WTC11 (cell line): ENCODE results near the gene TSSC4. TPM values are rescaled to one million over a fixed set of nuclear protein-coding genes. Genes with fewer than 3 reads are reported as not detected.

Source experiments
- ATAC-seq: fragments of 200-7000 bp; cut with Tn5 transposase; 2 replicates; pipeline ENCODE4 v1.10.0; 2021; ENCODE audit warnings: mild to moderate bottlenecking, moderate library complexity
- Bru-seq: library from RNA; stranded (reverse); fragments of 400-500 nt; gene quantifications from one replicate; lab custom pipeline; 2021; lab: Mats Ljungman, UMichigan
- CTCF ChIA-PET: fragments of 300-600 bp; sonication (Branson Sonifier 250); formaldehyde crosslinking; loops from one replicate; lab custom pipeline; 2021; ENCODE audit warnings: antibody characterized with exemption; lab: Charles Lee
- POLR2A ChIA-PET: fragments of 350-600 bp; sonication (Branson Sonifier 250); formaldehyde crosslinking; loops from one replicate; lab custom pipeline; 2021; ENCODE audit warnings: antibody characterized with exemption; lab: Charles Lee
- DNase-seq: peaks from one replicate; pipeline ENCODE4 v3.0.0; 2021; ENCODE audit warnings: low spot score
- H3K27ac Mint-ChIP-seq: 2 replicates; pipeline ENCODE4 v1.8.0; 2021; ENCODE audit warnings: mixed read lengths
- H3K27me3 Mint-ChIP-seq: 2 replicates; pipeline ENCODE4 v1.8.0; 2021; ENCODE audit warnings: low read depth, mild to moderate bottlenecking, moderate library complexity, mixed read lengths
- H3K36me3 Mint-ChIP-seq: 2 replicates; pipeline ENCODE4 v1.8.0; 2021; ENCODE audit warnings: mixed read lengths
- H3K4me1 Mint-ChIP-seq: 2 replicates; pipeline ENCODE4 v1.8.0; 2022; ENCODE audit warnings: mixed read lengths
- H3K4me3 Mint-ChIP-seq: 2 replicates; pipeline ENCODE4 v1.8.0; 2021; ENCODE audit warnings: mild to moderate bottlenecking, moderate library complexity, mixed read lengths
- H3K9me3 Mint-ChIP-seq: 2 replicates; pipeline ENCODE4 v1.8.0; 2021; ENCODE audit warnings: mixed read lengths
- CREB1 ChIP-seq: sonication (generic); formaldehyde crosslinking; IDR thresholded peaks from 2 replicates; pipeline ENCODE4 v1.8.0; 2023; ENCODE audit warnings: mild to moderate bottlenecking, missing genetic modification reagents
- EMX1 ChIP-seq: fragments of 250-450 bp; sonication (Bioruptor Pico); IDR thresholded peaks from 2 replicates; pipeline ENCODE4 v1.8.0; 2021; ENCODE audit warnings: mild to moderate bottlenecking
- GTF2I ChIP-seq: fragments of 250-450 bp; sonication (Bioruptor Pico); conservative IDR thresholded peaks from 2 replicates; pipeline ENCODE4 v1.4.0; 2021; ENCODE audit warnings: mild to moderate bottlenecking
- HMGXB4 ChIP-seq: sonication (generic); formaldehyde crosslinking; IDR thresholded peaks from 2 replicates; pipeline ENCODE4 v1.8.1; 2023; ENCODE audit warnings: mild to moderate bottlenecking, moderate library complexity, missing genetic modification reagents
- MAX ChIP-seq: sonication (generic); formaldehyde crosslinking; IDR thresholded peaks from 2 replicates; pipeline ENCODE4 v1.8.0; 2022; ENCODE audit warnings: mild to moderate bottlenecking, missing genetic modification reagents
- OVOL2 ChIP-seq: fragments of 250-450 bp; sonication (Bioruptor Pico); IDR thresholded peaks from 2 replicates; pipeline ENCODE4 v1.9.0; 2021; ENCODE audit warnings: mild to moderate bottlenecking, borderline replicate concordance
- RELA ChIP-seq: sonication (generic); formaldehyde crosslinking; IDR thresholded peaks from 2 replicates; pipeline ENCODE4 v1.8.1; 2022; ENCODE audit warnings: missing genetic modification reagents, mild to moderate bottlenecking, borderline replicate concordance
- SP1 ChIP-seq: sonication (generic); formaldehyde crosslinking; conservative IDR thresholded peaks from 2 replicates; pipeline ENCODE4 v1.8.1; 2022; ENCODE audit warnings: missing genetic modification reagents
- TCF7 ChIP-seq: sonication (generic); formaldehyde crosslinking; IDR thresholded peaks from 2 replicates; pipeline ENCODE4 v1.8.0; 2022; ENCODE audit warnings: mild to moderate bottlenecking, low read depth, missing genetic modification reagents, moderate library complexity
- TP53 ChIP-seq: sonication (generic); formaldehyde crosslinking; IDR thresholded peaks from 2 replicates; pipeline ENCODE4 v1.8.1; 2023; ENCODE audit warnings: mild to moderate bottlenecking, missing genetic modification reagents
- USF1 ChIP-seq: sonication (generic); formaldehyde crosslinking; IDR thresholded peaks from 2 replicates; pipeline ENCODE4 v1.8.0; 2022; ENCODE audit warnings: mild to moderate bottlenecking, missing genetic modification reagents
- ZBTB21 ChIP-seq: sonication (generic); formaldehyde crosslinking; IDR thresholded peaks from 2 replicates; pipeline ENCODE4 v1.8.1; 2023; ENCODE audit warnings: mild to moderate bottlenecking, missing genetic modification reagents, borderline replicate concordance
- ZNF138 ChIP-seq: sonication (generic); formaldehyde crosslinking; conservative IDR thresholded peaks from 2 replicates; pipeline ENCODE4 v1.8.1; 2022; ENCODE audit warnings: mild to moderate bottlenecking, moderate library complexity, missing genetic modification reagents
- ZNF219 ChIP-seq: sonication (generic); formaldehyde crosslinking; IDR thresholded peaks from 2 replicates; pipeline ENCODE4 v1.8.0; 2023; ENCODE audit warnings: missing genetic modification reagents, mild to moderate bottlenecking, borderline replicate concordance
- ZNF232 ChIP-seq: sonication (generic); formaldehyde crosslinking; IDR thresholded peaks from 2 replicates; pipeline ENCODE4 v1.8.0; 2022; ENCODE audit warnings: mild to moderate bottlenecking, missing genetic modification reagents
- ZNF396 ChIP-seq: fragments of 250-450 bp; sonication (Bioruptor Pico); IDR thresholded peaks from 2 replicates; pipeline ENCODE4 v1.8.0; 2021; ENCODE audit warnings: mild to moderate bottlenecking, moderate library complexity, borderline replicate concordance
- ZNF425 ChIP-seq: fragments of 250-450 bp; sonication (Bioruptor Pico); conservative IDR thresholded peaks from 2 replicates; pipeline ENCODE4 v1.9.0; 2021; ENCODE audit warnings: mild to moderate bottlenecking
- long read RNA-seq, 3 experiments: library from RNA in 1 of 3; library from capped mRNA in 1 of 3; library from polyadenylated mRNA in 1 of 3; unstranded in 2 of 3; stranded (forward) in 1 of 3; transcript quantifications; one replicate each; pipeline ENCODE4 v2.0.0, GENCODE V29; 2021
- total RNA-seq: library from RNA; stranded (reverse); gene quantifications from 3 replicates; pipeline ENCODE4 v1.2.3, GENCODE V29; 2021
- TF ChIP-seq, protein P1 (sequence below): sonication (generic); formaldehyde crosslinking; IDR thresholded peaks from 2 replicates; pipeline ENCODE4 v1.8.0; 2023; ENCODE audit warnings: mild to moderate bottlenecking, missing genetic modification reagents
- TF ChIP-seq, protein P2 (sequence below): fragments of 250-450 bp; sonication (Bioruptor Pico); IDR thresholded peaks from 2 replicates; pipeline ENCODE4 v1.9.0; 2021; ENCODE audit warnings: moderate library complexity, mild to moderate bottlenecking, inconsistent platforms, borderline replicate concordance
- TF ChIP-seq, protein P3 (sequence below): sonication (generic); formaldehyde crosslinking; IDR thresholded peaks from 2 replicates; pipeline ENCODE4 v1.8.1; 2023; ENCODE audit warnings: mild to moderate bottlenecking, missing genetic modification reagents
- TF ChIP-seq, protein P4 (sequence below): sonication (generic); formaldehyde crosslinking; IDR thresholded peaks from 2 replicates; pipeline ENCODE4 v1.8.1; 2022; ENCODE audit warnings: low read depth, missing genetic modification reagents, borderline replicate concordance

The TSSC4 gene
- total RNA-seq: 41.2 to 45.8 TPM (median 41.4 TPM) in 3 replicates
- Bru-seq, nascent RNA: percentile 70 among the genes with signal in this experiment
- long read RNA-seq, experiment 1, transcript TSSC4-201 (3 exons, 1,686 nt): major isoform, 82 of 123 reads
- long read RNA-seq, experiment 1, transcript TSSC4-210 (2 exons, 912 nt): minor isoform, 13 of 123 reads
- long read RNA-seq, experiment 1, partial matches to known transcripts: 19 of 123 reads
- long read RNA-seq, experiment 1, other reads (novel, unspliced or antisense): 1 of 123 reads
- long read RNA-seq, experiment 2, transcript TSSC4-201 (3 exons, 1,686 nt): major isoform, 19 of 42 reads
- long read RNA-seq, experiment 2, transcript TSSC4-210 (2 exons, 912 nt): minor isoform, 11 of 42 reads
- long read RNA-seq, experiment 2, partial matches to known transcripts: 2 of 42 reads
- long read RNA-seq, experiment 2, other reads (novel, unspliced or antisense): 10 of 42 reads
- long read RNA-seq, experiment 3, transcript TSSC4-201 (3 exons, 1,686 nt): major isoform, 109 of 135 reads
- long read RNA-seq, experiment 3, transcript TSSC4-210 (2 exons, 912 nt): minor isoform, 8 of 135 reads
- long read RNA-seq, experiment 3, partial matches to known transcripts: 2 of 135 reads
- long read RNA-seq, experiment 3, other reads (novel, unspliced or antisense): 8 of 135 reads

GRCh38 chr11:2400069-2400761 lies at the start of gene TSSC4:
Gene TSSC4, plus strand, starts transcription at chr11:2400750. Its CDS starts 1,884 bp downstream, at chr11:2402634.
- H3K9me3 Mint-ChIP-seq: no peaks in the 10 kb centered on the region
- ChIA-PET POLR2A (interaction anchor here (0.6 to 2.3 kb wide), 11 partner anchors 10 to 510 kb away, joined by 3 to 7 read pairs (median 4); no protein-coding TSS in a partner anchor), CTCF (interaction anchor here (0.6 to 7.7 kb wide), 23 partner anchors 9 to 568 kb away, joined by 3 to 81 read pairs (median 4); partner anchors contain the start of gene CD81)
- peaks cover 15% of the 10 kb centered on the region for H3K36me3 Mint-ChIP-seq
- no peaks in the 10 kb centered on the region for H3K27me3 Mint-ChIP-seq
- H3K4me1 Mint-ChIP-seq: peaks cover 5% of the 10 kb centered on the region; the same call in 1 of the 2 replicates
- peak within 1 kb of the TSS; percentile 83 for H3K4me3 Mint-ChIP-seq
- H3K27ac Mint-ChIP-seq: 0 out of 2 replicates have a peak within 1 kb of the TSS, but pooled peaks have one; percentile 63
- peak; percentile 98 for DNase-seq
- ATAC-seq: peak; percentile 90
- TF ChIP-seq ZBTB21 (peak; percentile 99), TP53 (CRISPR knock-in tag) (0 out of 2 replicates have a peak, but pooled peaks have one; percentile 78), ZNF425 (CRISPR knock-in tag) (no peak), EMX1 (CRISPR knock-in tag) (0 out of 2 replicates have a peak, but pooled peaks have one; percentile 51), USF1 (CRISPR knock-in tag) (no peak), MAX (peak; percentile 71), CREB1 (CRISPR knock-in tag) (peak; percentile 85), ZNF138 (CRISPR knock-in tag) (peak; percentile 88; the same call in 1 of the 2 replicates), HMGXB4 (CRISPR knock-in tag) (peak; percentile 62; the same call in 1 of the 2 replicates), GTF2I (no peak), ZNF232 (CRISPR knock-in tag) (no peak), TCF7 (no peak), SP1 (CRISPR knock-in tag) (peak; percentile 99), ZNF219 (CRISPR knock-in tag) (no peak), ZNF396 (CRISPR knock-in tag) (no peak), RELA (CRISPR knock-in tag) (no peak), OVOL2 (no peak)
- TF ChIP-seq, protein P1, sequence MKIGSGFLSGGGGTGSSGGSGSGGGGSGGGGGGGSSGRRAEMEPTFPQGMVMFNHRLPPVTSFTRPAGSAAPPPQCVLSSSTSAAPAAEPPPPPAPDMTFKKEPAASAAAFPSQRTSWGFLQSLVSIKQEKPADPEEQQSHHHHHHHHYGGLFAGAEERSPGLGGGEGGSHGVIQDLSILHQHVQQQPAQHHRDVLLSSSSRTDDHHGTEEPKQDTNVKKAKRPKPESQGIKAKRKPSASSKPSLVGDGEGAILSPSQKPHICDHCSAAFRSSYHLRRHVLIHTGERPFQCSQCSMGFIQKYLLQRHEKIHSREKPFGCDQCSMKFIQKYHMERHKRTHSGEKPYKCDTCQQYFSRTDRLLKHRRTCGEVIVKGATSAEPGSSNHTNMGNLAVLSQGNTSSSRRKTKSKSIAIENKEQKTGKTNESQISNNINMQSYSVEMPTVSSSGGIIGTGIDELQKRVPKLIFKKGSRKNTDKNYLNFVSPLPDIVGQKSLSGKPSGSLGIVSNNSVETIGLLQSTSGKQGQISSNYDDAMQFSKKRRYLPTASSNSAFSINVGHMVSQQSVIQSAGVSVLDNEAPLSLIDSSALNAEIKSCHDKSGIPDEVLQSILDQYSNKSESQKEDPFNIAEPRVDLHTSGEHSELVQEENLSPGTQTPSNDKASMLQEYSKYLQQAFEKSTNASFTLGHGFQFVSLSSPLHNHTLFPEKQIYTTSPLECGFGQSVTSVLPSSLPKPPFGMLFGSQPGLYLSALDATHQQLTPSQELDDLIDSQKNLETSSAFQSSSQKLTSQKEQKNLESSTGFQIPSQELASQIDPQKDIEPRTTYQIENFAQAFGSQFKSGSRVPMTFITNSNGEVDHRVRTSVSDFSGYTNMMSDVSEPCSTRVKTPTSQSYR (CRISPR knock-in tag): peak; percentile 29; the same call in 1 of the 2 replicates
- TF ChIP-seq, protein P2, sequence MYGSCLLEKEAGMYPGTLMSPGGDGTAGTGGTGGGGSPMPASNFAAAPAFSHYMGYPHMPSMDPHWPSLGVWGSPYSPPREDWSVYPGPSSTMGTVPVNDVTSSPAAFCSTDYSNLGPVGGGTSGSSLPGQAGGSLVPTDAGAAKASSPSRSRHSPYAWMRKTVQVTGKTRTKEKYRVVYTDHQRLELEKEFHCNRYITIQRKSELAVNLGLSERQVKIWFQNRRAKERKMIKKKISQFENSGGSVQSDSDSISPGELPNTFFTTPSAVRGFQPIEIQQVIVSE (CRISPR knock-in tag): no peak
- TF ChIP-seq, protein P3, sequence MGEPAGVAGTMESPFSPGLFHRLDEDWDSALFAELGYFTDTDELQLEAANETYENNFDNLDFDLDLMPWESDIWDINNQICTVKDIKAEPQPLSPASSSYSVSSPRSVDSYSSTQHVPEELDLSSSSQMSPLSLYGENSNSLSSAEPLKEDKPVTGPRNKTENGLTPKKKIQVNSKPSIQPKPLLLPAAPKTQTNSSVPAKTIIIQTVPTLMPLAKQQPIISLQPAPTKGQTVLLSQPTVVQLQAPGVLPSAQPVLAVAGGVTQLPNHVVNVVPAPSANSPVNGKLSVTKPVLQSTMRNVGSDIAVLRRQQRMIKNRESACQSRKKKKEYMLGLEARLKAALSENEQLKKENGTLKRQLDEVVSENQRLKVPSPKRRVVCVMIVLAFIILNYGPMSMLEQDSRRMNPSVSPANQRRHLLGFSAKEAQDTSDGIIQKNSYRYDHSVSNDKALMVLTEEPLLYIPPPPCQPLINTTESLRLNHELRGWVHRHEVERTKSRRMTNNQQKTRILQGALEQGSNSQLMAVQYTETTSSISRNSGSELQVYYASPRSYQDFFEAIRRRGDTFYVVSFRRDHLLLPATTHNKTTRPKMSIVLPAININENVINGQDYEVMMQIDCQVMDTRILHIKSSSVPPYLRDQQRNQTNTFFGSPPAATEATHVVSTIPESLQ (CRISPR knock-in tag): no peak
- TF ChIP-seq, protein P4, sequence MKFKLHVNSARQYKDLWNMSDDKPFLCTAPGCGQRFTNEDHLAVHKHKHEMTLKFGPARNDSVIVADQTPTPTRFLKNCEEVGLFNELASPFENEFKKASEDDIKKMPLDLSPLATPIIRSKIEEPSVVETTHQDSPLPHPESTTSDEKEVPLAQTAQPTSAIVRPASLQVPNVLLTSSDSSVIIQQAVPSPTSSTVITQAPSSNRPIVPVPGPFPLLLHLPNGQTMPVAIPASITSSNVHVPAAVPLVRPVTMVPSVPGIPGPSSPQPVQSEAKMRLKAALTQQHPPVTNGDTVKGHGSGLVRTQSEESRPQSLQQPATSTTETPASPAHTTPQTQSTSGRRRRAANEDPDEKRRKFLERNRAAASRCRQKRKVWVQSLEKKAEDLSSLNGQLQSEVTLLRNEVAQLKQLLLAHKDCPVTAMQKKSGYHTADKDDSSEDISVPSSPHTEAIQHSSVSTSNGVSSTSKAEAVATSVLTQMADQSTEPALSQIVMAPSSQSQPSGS (CRISPR knock-in tag): no peak
